EL (cell line): ENCODE measurements around the gene ATP23.

Experiments
- DNase-seq: peaks from one replicate; pipeline ENCODE4 v3.0.0-alpha.2; 2016

Gene ATP23

GRCh38 chr12:57941165-57941894 lies at the start of gene ATP23:
Gene ATP23 (plus strand): TSS chr12:57941567. CDS start chr12:57941702, 135 bp downstream.
- peak; percentile 93 for DNase-seq

- DNase-seq: no peak
Measured at GRCh38 chr12:57892232-57892972, 49.0 kb upstream of the ATP23 start.

GRCh38 chr12:57893431-57894353 lies 47.7 kb upstream of the ATP23 start:
- peak; percentile 77 for DNase-seq

GRCh38 chr12:57894399-57895292 lies 46.7 kb upstream of the ATP23 start:
- DNase-seq: no peak

GRCh38 chr12:57895389-57896114 lies 45.8 kb upstream of the ATP23 start:
- DNase-seq: peak; percentile 40

- peak; percentile 29 for DNase-seq
Measured at GRCh38 chr12:57896115-57896433, 45.3 kb upstream of the ATP23 start.

GRCh38 chr12:57896434-57897201 lies 44.7 kb upstream of the ATP23 start:
- DNase-seq: peak; percentile 59

- no peak for DNase-seq
Measured at GRCh38 chr12:57897286-57897974, 43.9 kb upstream of the ATP23 start.

- no peak for DNase-seq
Measured at GRCh38 chr12:57898308-57898970, 42.9 kb upstream of the ATP23 start.

- peak; percentile 78 for DNase-seq
Measured at GRCh38 chr12:57899010-57899662, 42.2 kb upstream of the ATP23 start.

GRCh38 chr12:57902478-57902969 lies 38.8 kb upstream of the ATP23 start:
- no peak for DNase-seq

- no peak for DNase-seq
Measured at GRCh38 chr12:57904426-57904825, 36.9 kb upstream of the ATP23 start.

GRCh38 chr12:57904848-57905811 lies 36.2 kb upstream of the ATP23 start:
- peak; percentile 88 for DNase-seq

GRCh38 chr12:57905812-57906475 lies 35.4 kb upstream of the ATP23 start:
- no peak for DNase-seq

GRCh38 chr12:57906821-57907220 lies 34.5 kb upstream of the ATP23 start:
- no peak for DNase-seq

GRCh38 chr12:57907281-57907680 lies 34.1 kb upstream of the ATP23 start:
- peak; percentile 36 for DNase-seq

- DNase-seq: no peak
Measured at GRCh38 chr12:57908511-57908910, 32.9 kb upstream of the ATP23 start.
